HL-60 (cell line): ENCODE data around the gene ENDOU.

Source experiments
- DNase-seq, 2 experiments: peaks; one replicate each; pipeline ENCODE4 v3.0.0-alpha.2; 2010 to 2020; ENCODE audit warnings: low read depth in 1 of 2, low spot score in 1 of 2
- H3K27ac ChIP-seq: fragments of 250-450 bp; sonication (Bioruptor Pico); replicated peaks from 2 replicates; pipeline ENCODE4 v1.5.1; 2020; ENCODE audit warnings: mild to moderate bottlenecking, moderate library complexity
- H3K27me3 ChIP-seq: fragments of 250-450 bp; sonication (Bioruptor Pico); 2 replicates; pipeline ENCODE4 v1.5.1; 2021; ENCODE audit warnings: mild to moderate bottlenecking, moderate library complexity; ENCODE audit not compliant: insufficient read depth, poor library complexity, severe bottlenecking
- H3K4me3 ChIP-seq: replicated peaks from 2 replicates; pipeline ENCODE4 v1.5.1; 2011; ENCODE audit warnings: mild to moderate bottlenecking, control low read depth, low read length; ENCODE audit not compliant: insufficient read depth
- GABPA ChIP-seq: IDR thresholded peaks from 2 replicates; pipeline ENCODE4 v1.6.1; 2012; ENCODE audit warnings: low read depth
- POLR2AphosphoS5 ChIP-seq: IDR thresholded peaks from 2 replicates; pipeline ENCODE4 v1.6.1; 2012; ENCODE audit warnings: low read depth
- SPI1 ChIP-seq: IDR thresholded peaks from 2 replicates; pipeline ENCODE4 v1.6.1; 2012; ENCODE audit warnings: low read depth, mild to moderate bottlenecking, borderline replicate concordance
- TF ChIP-seq, protein P1 (sequence below): IDR thresholded peaks from one replicate; pipeline ENCODE4 v1.5.1; 2011; ENCODE audit warnings: low read length, control low read depth, inconsistent platforms; ENCODE audit not compliant: insufficient read depth
- TF ChIP-seq, protein P2 (sequence below): IDR thresholded peaks from 2 replicates; pipeline ENCODE4 v1.6.1; 2012; ENCODE audit warnings: low read depth; ENCODE audit not compliant: insufficient replicate concordance

The ENDOU gene

GRCh38 chr12:47747126-47747525 lies 21.8 kb upstream of the ENDOU start:
- no peak overlapping the region for H3K4me3 ChIP-seq
- H3K27me3 ChIP-seq = no peaks in the 10 kb centered on the region
- H3K27ac ChIP-seq = no peak overlapping the region
- TF ChIP-seq, protein P1, sequence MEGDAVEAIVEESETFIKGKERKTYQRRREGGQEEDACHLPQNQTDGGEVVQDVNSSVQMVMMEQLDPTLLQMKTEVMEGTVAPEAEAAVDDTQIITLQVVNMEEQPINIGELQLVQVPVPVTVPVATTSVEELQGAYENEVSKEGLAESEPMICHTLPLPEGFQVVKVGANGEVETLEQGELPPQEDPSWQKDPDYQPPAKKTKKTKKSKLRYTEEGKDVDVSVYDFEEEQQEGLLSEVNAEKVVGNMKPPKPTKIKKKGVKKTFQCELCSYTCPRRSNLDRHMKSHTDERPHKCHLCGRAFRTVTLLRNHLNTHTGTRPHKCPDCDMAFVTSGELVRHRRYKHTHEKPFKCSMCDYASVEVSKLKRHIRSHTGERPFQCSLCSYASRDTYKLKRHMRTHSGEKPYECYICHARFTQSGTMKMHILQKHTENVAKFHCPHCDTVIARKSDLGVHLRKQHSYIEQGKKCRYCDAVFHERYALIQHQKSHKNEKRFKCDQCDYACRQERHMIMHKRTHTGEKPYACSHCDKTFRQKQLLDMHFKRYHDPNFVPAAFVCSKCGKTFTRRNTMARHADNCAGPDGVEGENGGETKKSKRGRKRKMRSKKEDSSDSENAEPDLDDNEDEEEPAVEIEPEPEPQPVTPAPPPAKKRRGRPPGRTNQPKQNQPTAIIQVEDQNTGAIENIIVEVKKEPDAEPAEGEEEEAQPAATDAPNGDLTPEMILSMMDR = no peak
- TF ChIP-seq, protein P2, sequence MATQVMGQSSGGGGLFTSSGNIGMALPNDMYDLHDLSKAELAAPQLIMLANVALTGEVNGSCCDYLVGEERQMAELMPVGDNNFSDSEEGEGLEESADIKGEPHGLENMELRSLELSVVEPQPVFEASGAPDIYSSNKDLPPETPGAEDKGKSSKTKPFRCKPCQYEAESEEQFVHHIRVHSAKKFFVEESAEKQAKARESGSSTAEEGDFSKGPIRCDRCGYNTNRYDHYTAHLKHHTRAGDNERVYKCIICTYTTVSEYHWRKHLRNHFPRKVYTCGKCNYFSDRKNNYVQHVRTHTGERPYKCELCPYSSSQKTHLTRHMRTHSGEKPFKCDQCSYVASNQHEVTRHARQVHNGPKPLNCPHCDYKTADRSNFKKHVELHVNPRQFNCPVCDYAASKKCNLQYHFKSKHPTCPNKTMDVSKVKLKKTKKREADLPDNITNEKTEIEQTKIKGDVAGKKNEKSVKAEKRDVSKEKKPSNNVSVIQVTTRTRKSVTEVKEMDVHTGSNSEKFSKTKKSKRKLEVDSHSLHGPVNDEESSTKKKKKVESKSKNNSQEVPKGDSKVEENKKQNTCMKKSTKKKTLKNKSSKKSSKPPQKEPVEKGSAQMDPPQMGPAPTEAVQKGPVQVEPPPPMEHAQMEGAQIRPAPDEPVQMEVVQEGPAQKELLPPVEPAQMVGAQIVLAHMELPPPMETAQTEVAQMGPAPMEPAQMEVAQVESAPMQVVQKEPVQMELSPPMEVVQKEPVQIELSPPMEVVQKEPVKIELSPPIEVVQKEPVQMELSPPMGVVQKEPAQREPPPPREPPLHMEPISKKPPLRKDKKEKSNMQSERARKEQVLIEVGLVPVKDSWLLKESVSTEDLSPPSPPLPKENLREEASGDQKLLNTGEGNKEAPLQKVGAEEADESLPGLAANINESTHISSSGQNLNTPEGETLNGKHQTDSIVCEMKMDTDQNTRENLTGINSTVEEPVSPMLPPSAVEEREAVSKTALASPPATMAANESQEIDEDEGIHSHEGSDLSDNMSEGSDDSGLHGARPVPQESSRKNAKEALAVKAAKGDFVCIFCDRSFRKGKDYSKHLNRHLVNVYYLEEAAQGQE = no peak
- no peak for TF ChIP-seq POLR2AphosphoS5
- TF ChIP-seq GABPA = no peak
- no peak for TF ChIP-seq SPI1
- DNase-seq = no peak

DNA sequence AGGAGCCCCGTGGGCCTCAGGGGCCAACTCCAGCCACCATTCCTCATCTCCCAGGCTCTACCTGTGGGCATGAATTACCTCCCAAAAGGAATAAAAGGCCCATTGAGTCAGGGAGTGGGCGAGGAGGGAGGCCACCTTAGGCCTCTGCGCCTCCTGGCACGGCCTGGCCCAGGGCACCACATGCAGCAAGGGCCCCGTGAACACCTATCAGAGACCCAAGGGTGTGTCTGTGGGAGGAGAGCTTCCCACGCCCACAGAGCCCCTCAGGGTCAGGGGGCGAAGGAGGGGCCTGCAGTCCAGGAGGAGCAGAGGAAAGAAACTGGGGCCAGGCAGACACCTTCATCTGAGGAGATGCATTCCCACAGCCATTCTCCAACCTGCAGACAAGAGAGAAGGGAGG lies 21.2 kb upstream of the ENDOU start:
- TF ChIP-seq, protein P1 = no peak
- TF ChIP-seq SPI1 (no peak), POLR2AphosphoS5 (no peak), GABPA (no peak)
- TF ChIP-seq, protein P2 = no peak
- Histone ChIP-seq H3K27ac (no peak overlapping the region), H3K4me3 (no peak overlapping the region), H3K27me3 (no peaks in the 10 kb centered on the region)
- DNase-seq = no peak

GRCh38 chr12:47746073-47746472 lies 20.8 kb upstream of the ENDOU start:
- H3K27me3 ChIP-seq = no peaks in the 10 kb centered on the region
- no peak for DNase-seq
- H3K27ac ChIP-seq = no peak overlapping the region
- no peak overlapping the region for H3K4me3 ChIP-seq
- TF ChIP-seq GABPA = no peak
- no peak for TF ChIP-seq SPI1
- TF ChIP-seq, protein P2 = no peak
- TF ChIP-seq, protein P1 = no peak
- TF ChIP-seq POLR2AphosphoS5 = no peak
